HG03097 (cell line): ENCODE data around the gene TMCO1.
"Not testable (repeated sequence)": the region's sequence is repeated elsewhere in the genome, so short reads cannot be mapped to it uniquely, and the experiment has no call there.

Experiments used
- ATAC-seq: cut with Tn5 transposase; IDR thresholded peaks from one replicate; pipeline ENCODE4 v1.9.1; 2021; ENCODE audit not compliant: unreplicated experiment, low FRiP score

Gene TMCO1

DNA sequence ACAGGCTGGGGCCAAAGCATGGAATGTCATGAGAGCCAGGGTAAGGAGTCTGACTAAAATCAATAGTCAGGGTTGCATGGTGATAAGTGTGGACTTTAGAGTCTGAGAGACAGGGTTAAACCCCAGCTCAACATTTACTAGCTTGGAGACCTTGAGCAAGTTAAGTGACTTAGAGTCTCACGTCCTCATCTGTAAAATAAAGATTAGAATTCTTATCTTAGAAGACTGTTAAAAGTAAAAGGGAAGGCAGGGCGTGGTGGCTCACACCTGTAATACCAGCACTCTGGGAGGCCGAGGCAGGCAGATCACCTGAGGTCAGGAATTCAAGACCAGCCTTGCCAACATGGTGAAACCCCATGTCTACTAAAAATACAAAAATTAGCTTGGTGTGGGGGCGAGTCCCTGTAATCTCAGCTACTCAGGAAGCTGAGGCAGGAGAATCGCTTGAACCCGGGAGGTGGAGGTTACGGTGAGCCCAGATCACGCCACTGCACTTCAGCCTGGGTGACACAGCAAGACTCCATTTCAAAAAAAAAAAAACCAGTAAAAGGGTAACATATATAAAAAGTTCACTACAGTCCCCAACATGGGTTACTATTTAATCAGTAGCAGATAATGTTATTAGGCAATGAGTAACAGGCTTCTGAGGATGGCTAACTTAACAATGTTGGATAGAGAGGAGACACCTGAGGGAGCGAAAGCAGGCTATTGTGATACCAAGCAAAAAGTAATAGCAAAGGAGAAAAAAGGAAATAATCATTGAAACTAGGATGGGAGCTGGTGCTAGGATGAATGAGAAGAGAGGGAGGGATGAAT is 20.8 kb downstream of the TMCO1 start:
- ATAC-seq = no peak

DNA sequence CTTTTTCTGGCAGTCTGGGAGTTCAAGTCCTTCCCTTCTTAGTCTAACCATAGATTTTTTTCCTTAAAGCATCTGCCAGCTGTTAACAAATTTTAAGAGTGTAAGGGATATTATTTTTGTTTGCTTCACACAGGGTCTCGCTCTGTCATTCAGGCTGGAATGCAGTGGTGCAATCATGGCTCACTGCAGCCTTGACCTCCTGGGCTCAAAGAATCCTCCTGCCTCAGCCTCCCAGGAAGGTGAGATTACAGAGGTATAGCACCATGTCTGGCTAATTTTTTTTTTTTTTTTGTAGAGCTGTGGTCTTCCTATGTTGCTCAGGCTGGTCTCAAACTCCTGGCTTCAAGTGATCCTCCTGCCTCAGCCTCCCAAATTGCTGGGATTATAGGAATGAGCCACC is 23.8 kb downstream of the TMCO1 start:
- ATAC-seq = not testable (repeated sequence)

DNA sequence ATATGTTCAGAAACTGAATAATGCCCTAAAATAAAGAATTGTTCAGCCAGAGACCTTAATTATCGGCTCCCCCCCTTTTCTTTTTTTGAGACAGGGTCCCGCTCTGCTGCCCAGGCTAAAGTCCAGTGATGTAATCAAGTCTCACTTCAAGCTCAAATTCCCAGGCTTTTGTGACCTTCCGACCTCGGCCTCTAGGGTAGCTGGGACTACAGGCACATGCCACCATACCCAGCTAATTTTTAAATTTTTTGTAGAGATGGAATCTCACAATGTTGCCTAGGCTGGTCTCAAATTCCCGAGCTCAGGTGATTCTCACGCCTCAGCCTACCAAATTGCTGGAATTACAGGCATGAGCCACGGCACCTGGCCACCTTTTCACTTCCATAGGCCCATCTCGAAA is 26.5 kb downstream of the TMCO1 start:
- ATAC-seq = no peak

DNA sequence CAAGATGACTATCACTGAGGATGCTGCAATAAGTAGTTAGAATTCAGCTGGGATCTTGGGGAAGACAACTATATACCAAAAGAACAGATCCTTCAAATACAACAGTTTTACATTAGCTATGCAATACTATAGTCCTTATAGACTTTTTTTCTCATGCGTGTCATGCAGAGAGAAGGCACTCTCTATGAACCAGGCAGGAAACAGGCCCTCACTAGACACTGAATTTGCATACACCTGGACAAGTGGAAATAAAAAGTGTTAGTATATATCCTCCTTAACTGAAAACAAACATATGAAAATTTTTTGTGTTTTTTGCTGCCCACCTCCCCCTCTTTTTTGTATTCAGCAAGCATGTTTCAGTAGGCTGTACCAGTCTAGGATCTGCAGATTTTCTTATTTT is 29.9 kb downstream of the TMCO1 start:
- ATAC-seq = peak; percentile 83

DNA sequence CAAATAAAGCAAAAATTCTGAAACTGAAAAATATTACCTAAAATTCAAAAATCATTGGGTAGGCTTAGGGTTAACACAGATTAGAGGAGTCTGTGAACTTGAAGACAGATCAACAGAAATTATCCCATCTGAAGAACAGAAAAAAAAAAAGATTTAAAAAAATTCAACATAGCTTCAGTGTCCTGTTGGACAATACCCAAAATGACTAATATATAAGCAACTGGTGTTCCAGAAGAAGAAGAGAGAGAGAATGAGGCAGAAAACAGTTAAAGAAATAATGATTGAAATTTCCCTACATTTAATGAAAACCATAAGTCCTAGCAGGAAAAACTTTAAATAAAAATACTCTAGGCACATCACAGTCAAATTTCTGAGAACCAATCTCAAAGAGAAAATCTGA is 31.5 kb downstream of the TMCO1 start:
- ATAC-seq = no peak

DNA sequence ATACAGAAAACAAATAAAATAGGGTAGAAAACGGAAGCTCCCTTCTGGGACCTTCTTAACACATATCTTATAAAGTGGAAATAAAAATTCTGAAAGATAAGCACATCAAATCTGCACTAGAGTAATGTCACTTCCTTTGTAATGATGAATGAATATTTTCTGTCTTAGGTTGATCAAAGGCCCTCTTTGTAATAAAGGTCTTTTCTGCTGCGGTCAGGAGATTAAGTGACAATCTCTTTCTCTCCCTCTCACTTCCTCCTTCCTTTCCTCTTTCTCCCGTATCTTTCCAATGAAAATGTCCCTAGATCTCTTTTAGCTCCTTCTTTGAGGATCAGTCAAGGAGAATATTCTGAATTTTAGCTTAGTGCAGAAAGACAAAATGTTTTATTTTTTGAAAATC is 33.8 kb downstream of the TMCO1 start:
- no peak for ATAC-seq

DNA sequence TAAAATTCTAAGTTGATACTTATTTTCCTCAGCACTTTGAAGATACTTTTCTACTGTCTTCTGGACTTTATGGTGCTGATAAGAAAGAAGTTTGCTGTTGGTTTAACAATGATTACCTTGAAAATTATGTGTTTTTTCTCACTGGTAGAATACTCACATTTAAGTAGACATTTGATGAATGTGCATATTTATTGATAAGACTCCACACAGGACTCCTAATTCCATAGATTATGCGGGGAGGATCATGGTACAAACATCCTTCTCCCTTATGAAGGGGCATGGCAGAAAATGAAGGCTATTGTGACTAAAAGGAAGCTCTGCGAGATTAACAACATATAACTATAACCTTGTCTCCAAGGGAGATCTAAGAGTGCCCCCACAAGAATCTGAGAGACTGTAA is 41.8 kb downstream of the TMCO1 start:
- ATAC-seq = no peak

DNA sequence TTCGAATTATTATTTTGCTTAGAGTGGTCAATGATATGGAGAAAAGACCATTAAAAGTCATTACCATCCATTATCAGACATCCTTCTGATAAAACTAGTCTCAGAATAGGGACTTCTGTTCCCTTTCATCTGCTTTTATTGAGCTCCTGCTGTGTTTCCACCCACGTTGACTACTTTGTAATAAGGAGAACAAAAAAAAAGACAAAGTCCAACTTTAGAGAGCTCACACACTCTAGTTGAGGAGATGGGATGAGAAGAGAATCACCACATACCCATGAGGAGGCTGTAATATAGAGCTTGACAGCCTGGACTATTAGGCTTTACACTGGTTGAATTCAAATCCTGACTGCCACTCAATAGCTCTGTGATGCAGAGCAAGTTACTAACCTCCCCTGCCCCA is 42.5 kb downstream of the TMCO1 start:
- ATAC-seq = no peak

DNA sequence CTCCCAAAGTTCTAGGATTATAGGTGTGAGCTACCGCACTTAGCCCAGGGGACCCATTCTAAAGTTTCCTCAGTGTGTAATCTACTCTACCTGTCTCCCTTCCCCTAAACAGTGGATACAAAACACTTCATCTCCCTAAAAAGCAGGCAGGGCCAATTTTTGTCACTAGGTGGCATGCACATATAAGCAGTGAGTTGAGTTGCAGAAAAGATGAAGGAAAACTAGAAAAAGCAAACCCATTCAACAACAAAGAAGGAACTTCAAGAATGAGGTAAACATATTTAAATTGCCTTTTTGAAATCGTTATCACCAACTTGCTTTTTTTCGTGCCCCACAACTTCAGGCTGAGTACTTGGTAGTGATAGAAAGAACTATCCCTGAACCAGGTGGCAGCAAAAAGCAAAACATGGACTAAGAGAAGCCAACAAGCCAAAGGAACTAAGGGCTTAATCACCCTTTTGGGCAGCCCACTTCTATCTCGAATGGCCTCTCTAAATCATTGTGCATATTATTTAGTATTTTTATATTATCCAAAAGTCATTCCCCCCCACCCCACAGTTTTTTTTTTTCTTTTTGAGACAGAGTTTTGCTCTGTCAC is 50.7 kb downstream of the TMCO1 start:
- ATAC-seq = no peak

DNA sequence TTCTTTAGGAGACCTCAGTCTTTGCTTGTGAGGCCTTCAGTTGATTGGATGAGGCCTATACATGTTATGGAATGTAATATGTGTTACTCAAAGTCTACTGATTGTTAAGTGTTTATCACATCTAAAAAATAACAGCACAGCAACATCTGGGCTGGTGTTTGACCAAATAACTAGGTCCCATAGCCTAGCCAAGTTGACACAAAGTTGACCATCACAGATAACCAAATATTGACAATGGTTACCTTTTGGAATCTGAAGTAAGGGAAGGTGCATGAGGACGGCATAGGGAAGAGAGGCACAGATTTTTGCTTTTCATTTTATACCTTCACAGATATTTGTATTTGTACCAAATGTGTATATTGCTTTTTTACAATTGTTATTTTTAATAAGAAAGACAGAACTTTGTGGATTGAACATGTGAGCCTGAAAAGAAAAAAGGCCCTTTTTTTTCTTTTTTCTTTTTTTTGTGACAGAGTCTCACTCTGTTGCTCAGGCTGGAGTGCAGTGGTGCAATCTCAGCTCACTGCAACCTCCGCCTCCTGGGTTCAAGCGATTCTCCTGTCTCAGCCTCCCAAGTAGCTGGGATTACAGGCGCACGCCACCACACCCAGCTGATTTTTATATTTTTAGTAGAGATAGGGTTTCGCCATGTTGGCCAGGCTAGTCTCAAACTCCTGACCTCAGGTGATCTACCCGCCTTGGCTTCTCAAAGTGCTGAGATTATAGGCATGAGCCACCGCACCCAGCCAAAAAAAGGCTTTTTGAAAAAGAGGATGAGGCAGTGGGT is 52.2 kb downstream of the TMCO1 start:
- not testable (repeated sequence) for ATAC-seq

DNA sequence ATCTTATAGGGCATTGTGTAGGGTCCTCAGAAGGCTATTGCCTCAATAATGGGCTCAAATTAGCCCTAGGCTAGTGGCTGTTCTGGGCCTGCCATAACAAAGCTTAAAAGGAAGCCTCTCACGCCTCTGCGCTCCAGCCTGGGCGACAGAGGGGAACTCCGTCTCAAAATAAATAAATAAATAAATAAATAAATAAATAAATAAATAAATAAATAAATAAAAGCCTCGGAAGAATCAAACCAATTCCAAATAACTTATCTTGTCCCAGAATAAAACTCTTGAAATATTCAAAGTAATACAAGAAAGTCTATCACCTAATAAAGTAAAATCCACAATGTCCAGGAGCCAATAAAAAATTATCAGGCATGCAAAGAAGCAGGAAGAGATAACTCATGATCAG is 55.9 kb downstream of the TMCO1 start:
- no peak for ATAC-seq

DNA sequence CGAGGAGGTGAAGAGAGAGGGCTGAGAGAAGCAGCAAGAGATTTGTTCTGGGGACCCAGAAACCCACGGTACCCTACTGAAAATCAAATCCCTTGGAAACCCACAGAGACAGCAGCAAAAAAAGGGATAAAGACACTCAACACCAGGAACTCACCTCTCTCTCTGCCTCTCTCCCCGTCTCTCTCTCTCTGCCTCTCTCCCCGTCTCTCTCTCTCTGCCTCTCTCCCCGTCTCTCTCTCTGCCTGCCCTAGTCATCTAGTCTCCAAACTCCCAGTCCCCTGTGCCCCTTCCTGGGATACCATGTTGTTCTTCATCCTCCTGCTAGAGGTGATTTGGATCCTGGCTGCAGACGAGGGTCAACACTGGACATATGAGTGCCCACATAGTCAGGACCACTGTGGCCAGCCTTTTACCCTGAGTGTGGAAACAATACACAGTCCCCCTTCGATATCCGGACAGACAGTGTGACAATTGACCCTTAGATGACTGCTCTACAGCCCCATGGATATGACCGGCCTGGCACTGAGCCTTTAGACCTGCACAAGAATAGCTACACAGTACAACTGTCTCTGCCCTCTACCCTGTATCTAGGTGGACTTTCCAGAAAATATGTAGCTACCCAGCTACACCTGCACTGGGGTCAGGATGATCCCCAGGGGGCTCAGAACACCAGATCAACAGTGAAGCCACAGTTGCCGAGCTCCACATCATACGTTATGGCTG is 60.5 kb downstream of the TMCO1 start:
- ATAC-seq = no peak

DNA sequence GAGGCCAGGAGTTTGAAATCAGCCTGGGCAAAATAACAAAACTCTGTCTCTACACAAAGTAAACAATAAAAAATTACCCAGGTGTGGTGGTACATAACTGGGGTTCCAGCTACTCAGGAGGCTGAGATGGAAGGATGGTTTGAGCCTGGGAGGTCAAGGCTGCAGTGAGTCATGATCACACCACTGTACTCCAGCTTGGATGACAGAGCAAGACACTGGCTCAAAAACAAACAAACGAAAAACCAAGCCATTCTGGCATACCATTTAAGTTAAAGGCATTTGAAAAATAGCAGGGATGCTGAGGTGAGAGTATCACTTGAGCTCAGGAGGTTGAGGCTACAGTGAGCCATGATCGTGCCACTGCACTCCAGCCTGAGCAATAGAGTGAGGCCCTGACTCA is 65.0 kb downstream of the TMCO1 start:
- no peak for ATAC-seq

DNA sequence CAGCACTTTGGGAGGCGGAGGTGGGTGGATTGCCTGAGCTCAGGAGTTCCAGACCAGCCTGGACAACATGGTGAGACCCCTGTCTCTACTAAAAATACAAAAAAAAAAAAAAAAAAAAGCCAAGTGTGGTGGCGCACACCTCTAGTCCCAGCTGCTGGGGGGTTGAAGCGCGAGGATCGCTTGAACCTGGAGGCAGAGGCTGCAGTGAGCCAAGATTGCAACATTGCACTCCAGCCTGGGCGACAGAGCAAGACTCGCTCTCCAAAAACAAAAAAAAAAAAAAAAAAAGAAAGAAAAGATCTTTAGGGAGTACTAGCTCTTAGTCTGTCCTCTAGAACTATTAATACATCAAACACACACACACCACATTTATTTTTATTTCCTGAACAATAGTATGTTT is 66.7 kb downstream of the TMCO1 start:
- not testable (repeated sequence) for ATAC-seq

DNA sequence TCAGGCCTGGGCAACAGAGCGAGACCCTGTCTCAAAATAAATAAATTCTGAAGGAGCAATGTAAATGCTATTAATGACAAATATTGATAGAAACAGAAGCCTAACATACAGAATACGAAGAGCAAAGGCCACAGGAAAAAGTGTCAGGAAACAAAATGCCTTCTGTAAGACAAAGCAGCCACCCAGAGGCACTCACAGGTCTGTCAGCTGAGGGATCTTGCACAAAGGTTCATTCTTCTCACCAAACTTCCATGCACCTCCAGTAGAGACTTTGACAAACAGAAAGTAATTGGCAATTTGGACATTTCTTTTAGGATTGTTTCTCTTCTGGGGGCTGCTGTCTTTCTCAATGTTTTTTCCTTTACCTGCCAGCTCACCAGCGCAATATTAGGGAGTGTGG is 69.1 kb downstream of the TMCO1 start:
- ATAC-seq = no peak

DNA sequence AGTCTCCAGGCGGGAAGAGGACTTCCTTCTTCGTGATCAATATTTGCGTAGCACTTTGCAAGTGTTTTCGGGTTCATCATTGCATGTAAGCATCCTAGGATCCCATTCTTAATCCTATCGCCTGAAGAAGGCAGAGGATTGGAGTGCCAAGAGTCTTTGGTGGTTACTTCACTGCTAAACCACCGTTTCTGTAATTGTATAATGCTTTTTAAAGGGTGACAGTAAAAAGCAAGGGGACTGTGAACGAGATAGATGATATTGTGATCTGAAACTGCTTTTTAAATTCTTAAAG is 70.0 kb downstream of the TMCO1 start:
- ATAC-seq = no peak

DNA sequence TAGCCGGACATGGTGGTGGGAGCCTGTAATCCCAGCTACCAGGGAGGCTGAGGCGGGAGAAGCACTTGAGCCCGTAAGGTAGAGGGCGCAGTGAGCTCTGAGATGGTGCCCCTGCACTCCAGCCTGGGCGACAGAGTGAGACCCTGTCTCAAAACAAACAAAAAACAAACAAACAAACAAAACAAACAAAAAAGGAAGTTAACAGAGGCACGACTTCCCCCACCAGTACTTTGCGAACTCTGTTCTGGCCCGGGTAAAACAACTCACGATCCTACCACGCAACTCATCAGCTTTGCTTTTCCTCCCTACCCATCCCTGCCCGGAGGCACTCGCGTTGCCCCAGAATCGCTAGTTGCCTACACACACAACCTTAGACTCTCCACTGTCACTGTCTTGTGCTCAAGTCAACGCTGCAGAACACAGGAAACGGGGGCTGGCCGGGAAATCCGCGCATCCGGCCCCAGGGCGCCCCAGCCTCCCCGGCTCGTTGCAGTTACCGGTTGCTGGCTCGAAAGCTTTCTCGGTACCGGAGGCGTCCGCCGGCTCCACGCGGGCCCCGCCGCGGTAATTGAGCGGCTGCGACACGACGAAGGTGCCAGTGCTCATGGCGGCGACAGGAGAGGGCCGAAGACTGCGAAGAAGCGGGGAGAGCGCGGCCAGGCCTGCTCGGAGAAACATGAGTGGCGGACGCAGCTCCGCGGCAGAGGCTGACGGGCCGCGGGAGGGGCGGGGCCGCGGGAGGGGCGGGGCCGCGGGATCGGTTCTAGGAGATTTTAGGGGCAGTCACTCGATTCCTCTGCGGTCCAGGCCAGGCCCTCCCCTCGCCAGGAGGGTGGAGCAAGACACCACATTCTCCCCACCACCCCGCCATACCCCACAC is 70.5 kb downstream of the TMCO1 start, which contains the start of gene ALDH9A1:
TSS of gene ALDH9A1 (minus strand) at position 682 of the 880 bp plus-strand sequence. CDS start at position 678, 4 bp downstream.
- ATAC-seq = peak; percentile 90

DNA sequence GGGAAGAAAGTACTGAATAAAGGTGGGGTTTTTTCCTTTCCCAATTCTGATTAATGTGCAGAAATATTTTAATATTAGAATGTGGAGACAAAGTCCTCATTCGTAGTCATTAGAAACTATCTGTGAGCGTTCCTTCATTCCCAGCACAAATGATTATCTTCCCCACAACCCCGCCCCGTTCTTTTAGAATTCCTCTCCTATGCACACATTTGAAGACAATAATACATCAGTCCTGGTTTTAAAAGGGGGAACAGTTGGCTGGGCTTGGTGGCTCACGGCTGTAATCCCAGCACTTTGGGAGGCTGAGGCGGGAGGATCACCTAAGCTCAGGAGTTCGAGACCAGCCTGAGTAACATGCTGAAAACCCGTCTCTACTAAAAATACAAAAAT is 71.2 kb downstream of the TMCO1 start:
- ATAC-seq = no peak

DNA sequence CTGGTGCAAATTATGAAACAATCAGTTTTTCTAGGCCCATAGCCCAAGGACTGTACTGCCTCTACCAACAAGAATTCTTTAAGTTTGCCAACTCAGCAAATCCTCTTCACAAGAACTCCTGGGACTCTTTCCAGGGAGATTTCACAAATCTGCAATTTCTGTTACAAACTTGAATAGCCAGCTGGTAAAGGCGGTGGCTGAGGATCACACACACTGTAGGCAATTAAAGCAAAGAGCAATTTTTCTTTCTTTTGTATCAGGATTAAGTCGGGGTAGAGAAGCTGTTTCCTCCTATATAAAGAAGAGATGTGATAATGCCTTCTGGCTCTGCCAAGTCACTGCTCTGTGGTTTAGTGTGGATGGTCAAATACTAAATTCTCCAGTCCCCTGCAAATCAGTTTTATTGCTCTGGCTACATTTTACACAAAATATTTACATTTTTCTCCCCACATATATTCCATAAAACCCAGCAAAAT is 72.0 kb downstream of the TMCO1 start:
- no peak for ATAC-seq

DNA sequence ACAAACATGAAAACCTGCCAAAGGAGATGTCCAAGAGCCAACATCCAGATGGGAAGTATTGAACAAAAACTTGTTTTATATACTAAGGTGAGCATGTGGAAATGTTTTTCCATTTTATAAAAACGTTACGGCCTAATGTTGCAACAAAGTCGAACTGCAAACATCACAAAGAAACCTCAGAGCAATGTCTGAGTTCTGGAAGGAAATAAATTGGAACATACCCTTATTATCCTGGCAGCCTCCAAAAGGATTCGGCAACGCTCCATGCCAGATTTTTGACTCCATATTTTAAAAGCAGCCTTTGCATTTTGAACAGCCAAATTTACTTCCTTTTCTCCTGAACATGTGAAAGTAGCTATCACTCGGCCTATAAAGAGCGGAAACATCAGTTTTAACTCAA is 73.6 kb downstream of the TMCO1 start:
- no peak for ATAC-seq
